ENCODE results near the gene R3HDM2. TPM values are rescaled to one million over a fixed set of nuclear protein-coding genes. Genes with fewer than 3 reads are reported as not detected.

The R3HDM2 gene
- total and polyA plus RNA-seq, 4 donors = 18.1 to 60.7 (median 30.6) TPM

DNA sequence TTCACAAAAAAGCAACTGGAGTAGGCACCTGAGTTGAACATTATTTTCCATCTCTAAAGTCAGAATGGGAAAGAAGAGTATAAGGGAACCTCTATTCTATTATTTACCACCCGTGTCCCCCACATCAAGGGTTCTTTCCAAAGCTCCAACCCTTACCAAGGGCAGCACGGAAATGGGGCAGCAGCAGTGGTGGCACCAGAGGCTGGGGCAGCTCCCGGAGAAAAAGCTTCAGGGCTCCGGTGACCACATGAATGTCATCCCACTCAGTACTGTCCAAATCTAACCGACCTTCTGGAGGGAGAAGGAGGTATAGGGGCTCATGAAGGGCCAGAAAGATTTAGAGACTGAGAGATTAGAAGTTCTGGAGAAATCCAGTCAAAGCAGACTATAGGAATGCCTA, 43.0 kb upstream of the R3HDM2 start:
- no peak for ATAC-seq (ENCODE audit: insufficient read depth, low FRiP score)
- Histone ChIP-seq H3K4me3 (no peak overlapping the region), H3K9ac (ENCODE audit: insufficient read depth in 1 of 2, low read length in 2 of 2) (no peak overlapping the region), H3K27ac (ENCODE audit: low read depth in 1 of 2, low read length in 1 of 2) (no peak overlapping the region), H3K9me3 (ENCODE audit: control insufficient read depth in 4 of 4, insufficient read depth in 3 of 4, low read length in 3 of 4) (no peaks in the 10 kb centered on the region), H3K4me1 (ENCODE audit: control insufficient read depth in 5 of 5, insufficient read depth in 5 of 5, low read length in 5 of 5) (peaks cover 0 to 17% (median 0%) of the 10 kb centered on the region in 5 donors), H3K36me3 (ENCODE audit: control insufficient read depth in 4 of 4, insufficient read depth in 4 of 4, low read length in 4 of 4) (peaks cover 0 to 18% (median 3%) of the 10 kb centered on the region in 4 donors), H3K27me3 (ENCODE audit: control insufficient read depth in 3 of 3, insufficient read depth in 3 of 3, low read length in 2 of 3) (peaks cover 0 to 48% (median 39%) of the 10 kb centered on the region in 3 donors)
- DNase-seq = no peak
- 90 to 92% methylated on average over 5 of the region's 5 CpGs for WGBS, 2 donors
- TF ChIP-seq, protein P1, sequence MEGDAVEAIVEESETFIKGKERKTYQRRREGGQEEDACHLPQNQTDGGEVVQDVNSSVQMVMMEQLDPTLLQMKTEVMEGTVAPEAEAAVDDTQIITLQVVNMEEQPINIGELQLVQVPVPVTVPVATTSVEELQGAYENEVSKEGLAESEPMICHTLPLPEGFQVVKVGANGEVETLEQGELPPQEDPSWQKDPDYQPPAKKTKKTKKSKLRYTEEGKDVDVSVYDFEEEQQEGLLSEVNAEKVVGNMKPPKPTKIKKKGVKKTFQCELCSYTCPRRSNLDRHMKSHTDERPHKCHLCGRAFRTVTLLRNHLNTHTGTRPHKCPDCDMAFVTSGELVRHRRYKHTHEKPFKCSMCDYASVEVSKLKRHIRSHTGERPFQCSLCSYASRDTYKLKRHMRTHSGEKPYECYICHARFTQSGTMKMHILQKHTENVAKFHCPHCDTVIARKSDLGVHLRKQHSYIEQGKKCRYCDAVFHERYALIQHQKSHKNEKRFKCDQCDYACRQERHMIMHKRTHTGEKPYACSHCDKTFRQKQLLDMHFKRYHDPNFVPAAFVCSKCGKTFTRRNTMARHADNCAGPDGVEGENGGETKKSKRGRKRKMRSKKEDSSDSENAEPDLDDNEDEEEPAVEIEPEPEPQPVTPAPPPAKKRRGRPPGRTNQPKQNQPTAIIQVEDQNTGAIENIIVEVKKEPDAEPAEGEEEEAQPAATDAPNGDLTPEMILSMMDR (IDR thresholded peaks at IDR 0.05; ENCODE audit: control extremely low read depth, extremely low read depth) = no peak

DNA sequence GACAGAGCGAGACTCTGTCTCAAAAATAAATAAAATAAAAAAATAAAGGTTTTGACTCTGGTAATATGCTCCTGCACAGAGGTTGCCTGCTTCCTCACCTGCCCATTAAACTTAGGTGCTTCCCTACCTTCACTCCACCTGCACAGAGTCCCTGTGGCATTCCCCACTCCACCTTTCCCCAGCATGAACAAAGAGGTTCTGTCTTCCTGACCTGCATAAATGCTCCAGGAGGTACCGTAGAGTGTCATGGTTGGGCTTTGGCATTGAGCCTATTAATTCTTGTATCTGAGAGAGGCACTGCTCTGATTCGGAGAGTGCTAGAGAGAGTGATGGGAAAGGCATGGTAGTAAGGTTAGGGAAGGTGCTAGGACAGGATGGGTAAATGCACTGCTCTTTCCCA, 42.5 kb upstream of the R3HDM2 start:
- Histone ChIP-seq H3K9me3 (ENCODE audit: control insufficient read depth in 4 of 4, insufficient read depth in 3 of 4, low read length in 3 of 4) (no peaks in the 10 kb centered on the region), H3K4me3 (no peak overlapping the region), H3K9ac (ENCODE audit: insufficient read depth in 1 of 2, low read length in 2 of 2) (no peak overlapping the region), H3K4me1 (ENCODE audit: control insufficient read depth in 5 of 5, insufficient read depth in 5 of 5, low read length in 5 of 5) (peaks cover 0 to 17% (median 0%) of the 10 kb centered on the region in 5 donors), H3K36me3 (ENCODE audit: control insufficient read depth in 4 of 4, insufficient read depth in 4 of 4, low read length in 4 of 4) (peaks cover 0 to 19% (median 4%) of the 10 kb centered on the region in 4 donors), H3K27me3 (ENCODE audit: control insufficient read depth in 3 of 3, insufficient read depth in 3 of 3, low read length in 2 of 3) (peaks cover 0 to 45% (median 39%) of the 10 kb centered on the region in 3 donors), H3K27ac (ENCODE audit: low read depth in 1 of 2, low read length in 1 of 2) (no peak overlapping the region)
- ATAC-seq (ENCODE audit: insufficient read depth, low FRiP score) = no peak
- TF ChIP-seq, protein P1 (IDR thresholded peaks at IDR 0.05; ENCODE audit: control extremely low read depth, extremely low read depth) = no peak
- DNase-seq = no peak
- WGBS, 2 donors = 70 to 79% methylated on average over 3 of the region's 3 CpGs

GRCh38 chr12:57472391-57472790, 41.5 kb upstream of the R3HDM2 start:
- H3K4me1 ChIP-seq (ENCODE audit: control insufficient read depth in 5 of 5, insufficient read depth in 5 of 5, low read length in 5 of 5) = peaks cover 0 to 17% (median 0%) of the 10 kb centered on the region in 5 donors
- H3K27me3 ChIP-seq (ENCODE audit: control insufficient read depth in 3 of 3, insufficient read depth in 3 of 3, low read length in 2 of 3) = peaks cover 0 to 36% (median 34%) of the 10 kb centered on the region in 3 donors
- ATAC-seq (ENCODE audit: insufficient read depth, low FRiP score) (no peak), DNase-seq (no peak)
- H3K9ac ChIP-seq (ENCODE audit: insufficient read depth in 1 of 2, low read length in 2 of 2) = no peak overlapping the region
- H3K9me3 ChIP-seq (ENCODE audit: control insufficient read depth in 4 of 4, insufficient read depth in 3 of 4, low read length in 3 of 4) = no peaks in the 10 kb centered on the region
- WGBS, 2 donors = 84 to 97% methylated on average over 3 of the region's 3 CpGs
- H3K36me3 ChIP-seq (ENCODE audit: control insufficient read depth in 4 of 4, insufficient read depth in 4 of 4, low read length in 4 of 4) = peaks cover 0 to 19% (median 6%) of the 10 kb centered on the region in 4 donors
- H3K27ac ChIP-seq (ENCODE audit: low read depth in 1 of 2, low read length in 1 of 2) = no peak overlapping the region
- H3K4me3 ChIP-seq = no peak overlapping the region
- TF ChIP-seq, protein P1 (IDR thresholded peaks at IDR 0.05; ENCODE audit: control extremely low read depth, extremely low read depth) = no peak

GRCh38 chr12:57471661-57472060, 40.8 kb upstream of the R3HDM2 start:
- H3K27me3 ChIP-seq (ENCODE audit: control insufficient read depth in 3 of 3, insufficient read depth in 3 of 3, low read length in 2 of 3) = peaks cover 0 to 29% (median 28%) of the 10 kb centered on the region in 3 donors
- no peak overlapping the region for H3K9ac ChIP-seq (ENCODE audit: insufficient read depth in 1 of 2, low read length in 2 of 2)
- 90 to 94% methylated on average over 3 of the region's 3 CpGs for WGBS, 2 donors
- H3K9me3 ChIP-seq (ENCODE audit: control insufficient read depth in 4 of 4, insufficient read depth in 3 of 4, low read length in 3 of 4) = no peaks in the 10 kb centered on the region
- no peak for DNase-seq
- peaks cover 0 to 25% (median 6%) of the 10 kb centered on the region in 4 donors for H3K36me3 ChIP-seq (ENCODE audit: control insufficient read depth in 4 of 4, insufficient read depth in 4 of 4, low read length in 4 of 4)
- no peak overlapping the region for H3K27ac ChIP-seq (ENCODE audit: low read depth in 1 of 2, low read length in 1 of 2)
- H3K4me3 ChIP-seq = no peak overlapping the region
- ATAC-seq (ENCODE audit: insufficient read depth, low FRiP score) = no peak
- peaks cover 0 to 17% (median 0%) of the 10 kb centered on the region in 5 donors for H3K4me1 ChIP-seq (ENCODE audit: control insufficient read depth in 5 of 5, insufficient read depth in 5 of 5, low read length in 5 of 5)
- TF ChIP-seq, protein P1 (IDR thresholded peaks at IDR 0.05; ENCODE audit: control extremely low read depth, extremely low read depth) = no peak

Measured in lung (tissue), 12 donors.